Sigmoid colon (tissue), 4 donors: ENCODE measurements around the gene ZNF81.

Experiments used
- EP300 ChIP-seq, 4 donors: sonication (generic); formaldehyde crosslinking; IDR thresholded peaks; one replicate each; pipeline ENCODE4 v1.6.1; 2017; ENCODE audit warnings: antibody characterized with exemption in 4 of 4
- POLR2A ChIP-seq, 2 donors: fragments of 450-650 bp; IDR thresholded peaks; one replicate each; pipeline ENCODE4 v1.6.1; 2016; ENCODE audit warnings: antibody characterized with exemption in 2 of 2, mild to moderate bottlenecking in 2 of 2, moderate library complexity in 2 of 2
- POLR2AphosphoS5 ChIP-seq, 4 donors: sonication (generic); formaldehyde crosslinking; IDR thresholded peaks; one replicate each; pipeline ENCODE4 v1.6.1; 2017; ENCODE audit warnings: antibody characterized with exemption in 4 of 4
- TF ChIP-seq, protein P1 (sequence below), 4 experiments: fragments of 450-650 bp in 3 of 4; fragments of 200-600 bp in 1 of 4; IDR thresholded peaks; one replicate each; pipeline ENCODE4 v1.5.1; 2016 to 2019; ENCODE audit warnings: antibody characterized with exemption in 4 of 4, mild to moderate bottlenecking in 3 of 4, moderate library complexity in 2 of 4

DNA sequence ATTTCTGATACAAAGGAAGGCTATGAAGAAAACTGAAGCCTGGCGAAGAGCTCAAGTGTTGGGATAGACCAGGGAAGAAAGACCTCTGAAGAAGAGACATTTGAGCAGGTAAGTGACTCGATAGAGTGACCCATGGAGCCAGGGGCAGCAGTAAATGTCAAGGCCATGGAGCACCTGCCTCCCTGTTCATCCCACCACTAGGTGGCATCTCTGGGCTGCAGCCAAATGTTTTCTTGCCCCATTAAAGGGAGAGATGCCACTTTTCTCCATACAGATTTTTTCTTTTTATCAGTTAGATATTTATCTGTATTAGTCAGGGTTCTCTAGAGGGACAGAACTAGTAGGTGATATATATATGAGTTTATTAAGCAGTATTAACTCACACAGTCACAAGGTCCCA, 4.9 kb upstream of the ZNF81 start:
- TF ChIP-seq, protein P1, sequence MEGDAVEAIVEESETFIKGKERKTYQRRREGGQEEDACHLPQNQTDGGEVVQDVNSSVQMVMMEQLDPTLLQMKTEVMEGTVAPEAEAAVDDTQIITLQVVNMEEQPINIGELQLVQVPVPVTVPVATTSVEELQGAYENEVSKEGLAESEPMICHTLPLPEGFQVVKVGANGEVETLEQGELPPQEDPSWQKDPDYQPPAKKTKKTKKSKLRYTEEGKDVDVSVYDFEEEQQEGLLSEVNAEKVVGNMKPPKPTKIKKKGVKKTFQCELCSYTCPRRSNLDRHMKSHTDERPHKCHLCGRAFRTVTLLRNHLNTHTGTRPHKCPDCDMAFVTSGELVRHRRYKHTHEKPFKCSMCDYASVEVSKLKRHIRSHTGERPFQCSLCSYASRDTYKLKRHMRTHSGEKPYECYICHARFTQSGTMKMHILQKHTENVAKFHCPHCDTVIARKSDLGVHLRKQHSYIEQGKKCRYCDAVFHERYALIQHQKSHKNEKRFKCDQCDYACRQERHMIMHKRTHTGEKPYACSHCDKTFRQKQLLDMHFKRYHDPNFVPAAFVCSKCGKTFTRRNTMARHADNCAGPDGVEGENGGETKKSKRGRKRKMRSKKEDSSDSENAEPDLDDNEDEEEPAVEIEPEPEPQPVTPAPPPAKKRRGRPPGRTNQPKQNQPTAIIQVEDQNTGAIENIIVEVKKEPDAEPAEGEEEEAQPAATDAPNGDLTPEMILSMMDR (IDR thresholded peaks at IDR 0.05), result no peak
- TF ChIP-seq POLR2A (IDR thresholded peaks at IDR 0.05), result no peak
- TF ChIP-seq POLR2AphosphoS5 (IDR thresholded peaks at IDR 0.05), result no peak
- TF ChIP-seq EP300 (IDR thresholded peaks at IDR 0.05), result no peak
